Smooth muscle cell of trachea (primary cell): Measurements from ENCODE around the gene SET. TPM values are rescaled to one million over a fixed set of nuclear protein-coding genes. Genes with fewer than 3 reads are reported as not detected.

Experiments used
- total RNA-seq: library from RNA; depleted of rRNA; stranded (reverse); fragments of >200 nt; gene quantifications from 2 replicates; pipeline ENCODE4 v1.2.1, GENCODE V29; 2014

The SET gene, protein sequence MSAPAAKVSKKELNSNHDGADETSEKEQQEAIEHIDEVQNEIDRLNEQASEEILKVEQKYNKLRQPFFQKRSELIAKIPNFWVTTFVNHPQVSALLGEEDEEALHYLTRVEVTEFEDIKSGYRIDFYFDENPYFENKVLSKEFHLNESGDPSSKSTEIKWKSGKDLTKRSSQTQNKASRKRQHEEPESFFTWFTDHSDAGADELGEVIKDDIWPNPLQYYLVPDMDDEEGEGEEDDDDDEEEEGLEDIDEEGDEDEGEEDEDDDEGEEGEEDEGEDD
- 305 and 552 TPM in 2 replicates for total RNA-seq

DNA sequence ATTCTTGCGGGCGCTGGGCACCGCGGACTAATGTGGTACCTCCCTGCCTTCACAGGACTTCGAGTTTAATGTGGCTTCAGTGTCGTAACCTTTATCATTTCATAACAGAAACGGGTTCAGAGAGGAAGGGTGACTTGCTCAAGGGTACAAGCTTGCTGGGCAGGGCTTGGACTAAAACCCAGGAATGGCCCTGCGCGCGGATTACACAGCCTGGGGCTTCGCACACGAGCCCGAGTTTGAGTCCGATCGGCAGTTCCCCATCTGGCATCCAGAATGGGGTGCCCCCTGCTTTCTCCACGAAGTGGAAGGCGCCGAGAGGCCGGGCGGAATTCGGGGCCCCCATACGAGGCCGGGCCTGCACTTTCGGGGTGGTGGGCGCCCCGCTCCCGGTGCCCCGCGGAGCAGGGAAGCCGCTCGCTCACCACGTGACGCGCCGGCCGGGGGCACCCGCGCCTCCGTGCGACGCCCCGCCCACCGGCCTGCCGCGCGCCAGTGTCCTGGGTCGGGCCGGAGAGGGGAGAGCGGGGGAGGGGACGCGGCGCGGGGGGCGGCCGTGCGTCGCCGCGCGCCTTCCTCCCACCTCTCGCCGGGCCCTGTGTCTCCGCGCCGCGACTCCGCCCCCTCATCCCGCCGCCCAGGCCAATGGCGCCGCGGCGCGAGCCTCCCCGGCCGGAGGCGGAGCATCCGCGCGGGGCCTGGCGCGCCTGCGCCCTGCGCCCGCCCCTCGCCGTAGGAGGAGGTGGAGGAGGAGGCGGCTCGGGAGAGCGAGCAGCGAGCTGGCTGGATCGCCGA is at the start of gene SET:
Gene SET, plus strand, starts transcription at position 722 of the 792 bp plus-strand sequence. CDS start 361 bp downstream, outside the sequence.

GRCh38 chr9:128656416-128657343 is 32.3 kb upstream of the SET start, which contains the start of gene DYNC2I2:
Gene DYNC2I2, minus strand, starts transcription at chr9:128656847. Its CDS starts 121 bp downstream, at chr9:128656726.

GRCh38 chr9:128702445-128702948 is 13.5 kb downstream of the SET start, which contains the start of gene PKN3:
Gene PKN3, plus strand, starts transcription at chr9:128702503. Its CDS starts 413 bp downstream, at chr9:128702916.

GRCh38 chr9:128723866-128724743 is 35.1 kb downstream of the SET start, which contains the start of gene ZDHHC12:
Gene ZDHHC12, minus strand, starts transcription at chr9:128724127. Its CDS starts 34 bp downstream, at chr9:128724093.

Other genes with a start within 250 kb of the SET start
- gene ODF2, start 233.2 kb upstream of the SET start, total RNA-seq, result 19.8 and 36.5 TPM in 2 replicates
- 26.8 and 28.4 TPM in 2 replicates for gene GLE1, start 184.5 kb upstream of the SET start, total RNA-seq
- 381 and 452 TPM in 2 replicates for gene SPTAN1, start 136.6 kb upstream of the SET start, total RNA-seq
- gene DYNC2I2, start 32.4 kb upstream of the SET start, total RNA-seq, result 52.9 and 79.4 TPM in 2 replicates
- 1.9 and 2.3 TPM in 2 replicates for gene PKN3, start 13.3 kb downstream of the SET start, total RNA-seq
- 44.8 and 51.5 TPM in 2 replicates for gene ZDHHC12, start 34.9 kb downstream of the SET start, total RNA-seq
- 29.5 and 52.4 TPM in 2 replicates for gene ZER1, start 82.7 kb downstream of the SET start, total RNA-seq
- gene TBC1D13, start 98.0 kb downstream of the SET start, total RNA-seq, result 12.7 and 21.8 TPM in 2 replicates
- 20.4 and 22.0 TPM in 2 replicates for gene ENDOG, start 129.3 kb downstream of the SET start, total RNA-seq
- gene SPOUT1, start 140.6 kb downstream of the SET start, total RNA-seq, result 17.9 and 22.0 TPM in 2 replicates
- gene KYAT1, start 192.7 kb downstream of the SET start, total RNA-seq, result 9.1 and 13.7 TPM in 2 replicates
- 29.1 and 44.0 TPM in 2 replicates for gene LRRC8A, start 192.9 kb downstream of the SET start, total RNA-seq
- gene PHYHD1, start 231.8 kb downstream of the SET start, total RNA-seq, result 16.1 and 18.7 TPM in 2 replicates